D721Med (cell line): ENCODE measurements around the gene LRMDA.

ENCODE experiments used
- DNase-seq: peaks from one replicate; pipeline ENCODE4 v3.0.0; 2011; ENCODE audit warnings: low spot score; ENCODE audit not compliant: insufficient read length
- FAIRE-seq: peaks from 2 replicates; lab custom pipeline; 2011; peaks lifted over from hg19 to GRCh38; lab: Jason Lieb, UNC
- CTCF ChIP-seq: IDR thresholded peaks from 2 replicates; pipeline ENCODE4 v1.5.1; 2012; ENCODE audit warnings: mild to moderate bottlenecking, control low read depth; ENCODE audit not compliant: insufficient read depth; ENCODE audit errors: missing control alignments

Gene LRMDA

GRCh38 chr10:75427951-75428350 lies 3.5 kb upstream of the LRMDA start:
- FAIRE-seq = no peak
- no peak for DNase-seq
- no peak for TF ChIP-seq CTCF

- FAIRE-seq = no peak
- no peak for TF ChIP-seq CTCF
- DNase-seq = no peak
Measured at GRCh38 chr10:75428434-75429158, 2.8 kb upstream of the LRMDA start.

- DNase-seq = no peak
- no peak for FAIRE-seq
- no peak for TF ChIP-seq CTCF
Measured at GRCh38 chr10:75429159-75429827, 2.1 kb upstream of the LRMDA start.

GRCh38 chr10:75430000-75430763 lies 1.2 kb upstream of the LRMDA start:
- no peak for FAIRE-seq
- TF ChIP-seq CTCF = no peak
- DNase-seq = no peak

- TF ChIP-seq CTCF = no peak
- FAIRE-seq (no peak), DNase-seq (no peak)
Measured at GRCh38 chr10:75432176-75432575, 752 bp downstream of the LRMDA start.

- FAIRE-seq (no peak), DNase-seq (no peak)
- TF ChIP-seq CTCF = no peak
Measured at GRCh38 chr10:75432763-75433162, 1.3 kb downstream of the LRMDA start.

GRCh38 chr10:75433216-75433615 lies 1.8 kb downstream of the LRMDA start:
- FAIRE-seq (no peak), DNase-seq (no peak)
- TF ChIP-seq CTCF = no peak
